Keratinocyte (primary cell): ENCODE results near the gene TOM1L2. TPM values are rescaled to one million over a fixed set of nuclear protein-coding genes. Genes with fewer than 3 reads are reported as not detected.

Experiments
- DNase-seq: peaks from one replicate; pipeline ENCODE4 v3.0.0-alpha.2; 2011; ENCODE audit warnings: low read depth, missing footprints, low spot score
- FAIRE-seq: peaks from 2 replicates; lab custom pipeline; 2011; peaks lifted over from hg19 to GRCh38; lab: Jason Lieb, UNC
- H2AFZ ChIP-seq: 2 replicates; pipeline ENCODE4 v1.6.0; 2012; ENCODE audit warnings: low read length, control low read depth, inconsistent platforms; ENCODE audit not compliant: control insufficient read depth
- H3K27ac ChIP-seq: 2 replicates; pipeline ENCODE4 v1.5.1; 2011; ENCODE audit warnings: low read length; ENCODE audit not compliant: control insufficient read depth, insufficient read depth
- H3K27me3 ChIP-seq: 3 replicates; pipeline ENCODE4 v1.6.0; 2011; ENCODE audit warnings: low read length; ENCODE audit not compliant: control insufficient read depth, insufficient read depth; ENCODE audit errors: extremely low read depth
- H3K36me3 ChIP-seq, 2 experiments: 2 replicates in 1 of 2; 3 replicates in 1 of 2; pipeline ENCODE4 v1.5.1; 2011; ENCODE audit warnings: low read length in 2 of 2, mild to moderate bottlenecking in 1 of 2; ENCODE audit not compliant: control insufficient read depth in 2 of 2, insufficient read depth in 2 of 2; ENCODE audit errors: extremely low read depth in 1 of 2
- H3K4me1 ChIP-seq: 3 replicates; pipeline ENCODE4 v1.5.1; 2011; ENCODE audit warnings: low read length; ENCODE audit not compliant: control insufficient read depth, insufficient read depth; ENCODE audit errors: extremely low read depth
- H3K4me2 ChIP-seq: 3 replicates; pipeline ENCODE4 v1.6.0; 2011; ENCODE audit warnings: low read depth, low read length; ENCODE audit not compliant: control insufficient read depth, insufficient read depth; ENCODE audit errors: extremely low read depth
- H3K4me3 ChIP-seq, 3 experiments: fragments of 200-600 bp in 1 of 3; sonication (generic) in 1 of 3; 2 replicates in 2 of 3; 3 replicates in 1 of 3; pipeline ENCODE4 v1.5.1; 2011 to 2016; ENCODE audit warnings: low read length in 3 of 3, mild to moderate bottlenecking in 3 of 3, control low read depth in 2 of 3, inconsistent platforms in 1 of 3, low read depth in 1 of 3, mixed read lengths in 1 of 3, mixed run types in 1 of 3, moderate library complexity in 1 of 3; ENCODE audit not compliant: control insufficient read depth in 2 of 3, insufficient read depth in 2 of 3; ENCODE audit errors: extremely low read depth in 1 of 3
- H3K79me2 ChIP-seq: 2 replicates; pipeline ENCODE4 v1.6.0; 2012; ENCODE audit warnings: low read length; ENCODE audit not compliant: control insufficient read depth, insufficient read depth
- H3K9ac ChIP-seq: 3 replicates; pipeline ENCODE4 v1.6.0; 2011; ENCODE audit warnings: low read length; ENCODE audit not compliant: control insufficient read depth, insufficient read depth; ENCODE audit errors: extremely low read depth
- H3K9me1 ChIP-seq: 3 replicates; pipeline ENCODE4 v1.6.0; 2011; ENCODE audit warnings: low read length; ENCODE audit not compliant: control insufficient read depth, insufficient read depth; ENCODE audit errors: extremely low read depth
- H3K9me3 ChIP-seq: 2 replicates; pipeline ENCODE4 v1.5.1; 2012; ENCODE audit warnings: low read depth, low read length; ENCODE audit not compliant: control insufficient read depth
- H4K20me1 ChIP-seq: 3 replicates; pipeline ENCODE4 v1.6.0; 2011; ENCODE audit warnings: low read length; ENCODE audit not compliant: control insufficient read depth, insufficient read depth; ENCODE audit errors: extremely low read depth
- EZH2 ChIP-seq: IDR thresholded peaks from one replicate; pipeline ENCODE4 v1.6.1; 2012; ENCODE audit warnings: inconsistent platforms, mild to moderate bottlenecking, low read length, moderate library complexity
- dilution Hi-C: fragments of 300-500 bp; cut with MboI; formaldehyde crosslinking; loops from one replicate; pipeline ENCODE4 v1.7.0; 2020; ENCODE audit warnings: low sequenced_read_pairs; ENCODE audit not compliant: extremely low pct_ligation_motif_present
- polyA plus RNA-seq, 5 experiments: library from polyadenylated mRNA; depleted of rRNA in 3 of 5; stranded (reverse) in 3 of 5; stranded (forward) in 1 of 5; unstranded in 1 of 5; fragments of >200 nt; gene quantifications; 1 replicate in 1 of 5; 2 replicates in 3 of 5; 3 replicates in 1 of 5; pipeline versions ENCODE4 v1.2.1 to v1.2.3, GENCODE V29; 2011 to 2012; ENCODE audit warnings: missing spikeins in 2 of 5, low read depth in 1 of 5, low replicate concordance in 1 of 5
- TF ChIP-seq, protein P1 (sequence below), 3 experiments: IDR thresholded peaks in 1 of 3; conservative IDR thresholded peaks in 1 of 3; optimal IDR thresholded peaks in 1 of 3; 2 replicates in 2 of 3; 3 replicates in 1 of 3; pipeline versions ENCODE3 to v1.5.1; 2011; ENCODE audit warnings: low read length in 3 of 3, mild to moderate bottlenecking in 3 of 3, moderate library complexity in 2 of 3, control low read depth in 1 of 3, inconsistent platforms in 1 of 3; ENCODE audit not compliant: insufficient read depth in 2 of 3; ENCODE audit errors: extremely low read depth in 1 of 3

Gene TOM1L2
- polyA plus RNA-seq, 1 donor (not counting 4 experiments of a cell fraction or from before 2014, with no cell fraction given): 36.3 TPM

- H3K36me3 ChIP-seq: peaks cover 8 to 10% of the 10 kb centered on the region in 2 experiments
- dilution Hi-C loops: no loop called here
These were observed 126.2 kb downstream of the TOM1L2 start for GRCh38 chr17:17846003-17846402.

GRCh38 chr17:17845046-17845775, 127.0 kb downstream of the TOM1L2 start:
- DNase-seq (no peak), FAIRE-seq (no peak)
- peaks cover 4 to 6% of the 10 kb centered on the region in 2 experiments for H3K36me3 ChIP-seq
- H3K4me1 ChIP-seq: peaks cover 36% of the 10 kb centered on the region
- H3K79me2 ChIP-seq: no peaks in the 10 kb centered on the region
- H3K27me3 ChIP-seq: no peaks in the 10 kb centered on the region
- no peak overlapping the region for H2AFZ ChIP-seq
- no peaks in the 10 kb centered on the region for H3K9me3 ChIP-seq
- TF ChIP-seq, protein P1, sequence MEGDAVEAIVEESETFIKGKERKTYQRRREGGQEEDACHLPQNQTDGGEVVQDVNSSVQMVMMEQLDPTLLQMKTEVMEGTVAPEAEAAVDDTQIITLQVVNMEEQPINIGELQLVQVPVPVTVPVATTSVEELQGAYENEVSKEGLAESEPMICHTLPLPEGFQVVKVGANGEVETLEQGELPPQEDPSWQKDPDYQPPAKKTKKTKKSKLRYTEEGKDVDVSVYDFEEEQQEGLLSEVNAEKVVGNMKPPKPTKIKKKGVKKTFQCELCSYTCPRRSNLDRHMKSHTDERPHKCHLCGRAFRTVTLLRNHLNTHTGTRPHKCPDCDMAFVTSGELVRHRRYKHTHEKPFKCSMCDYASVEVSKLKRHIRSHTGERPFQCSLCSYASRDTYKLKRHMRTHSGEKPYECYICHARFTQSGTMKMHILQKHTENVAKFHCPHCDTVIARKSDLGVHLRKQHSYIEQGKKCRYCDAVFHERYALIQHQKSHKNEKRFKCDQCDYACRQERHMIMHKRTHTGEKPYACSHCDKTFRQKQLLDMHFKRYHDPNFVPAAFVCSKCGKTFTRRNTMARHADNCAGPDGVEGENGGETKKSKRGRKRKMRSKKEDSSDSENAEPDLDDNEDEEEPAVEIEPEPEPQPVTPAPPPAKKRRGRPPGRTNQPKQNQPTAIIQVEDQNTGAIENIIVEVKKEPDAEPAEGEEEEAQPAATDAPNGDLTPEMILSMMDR (optimal IDR thresholded peaks at IDR 0.05 in 1 of 3, IDR thresholded peaks at IDR 0.05 in 1 of 3, conservative IDR thresholded peaks at IDR 0.05 in 1 of 3; ENCODE audit: extremely low read depth in 1 of 3, insufficient read depth in 2 of 3, low read length in 3 of 3): no peak
- TF ChIP-seq EZH2: no peak
- no peaks in the 10 kb centered on the region for H3K9me1 ChIP-seq
- dilution Hi-C loops: no loop called here
- H4K20me1 ChIP-seq: no peaks in the 10 kb centered on the region
- H3K4me3 ChIP-seq: no peak overlapping the region
- H3K9ac ChIP-seq: no peak overlapping the region
- no peak overlapping the region for H3K27ac ChIP-seq
- H3K4me2 ChIP-seq: no peak overlapping the region

More at GRCh38 chr17:17846003-17846402, 126.2 kb downstream of the TOM1L2 start:
- no peak overlapping the region for H3K4me2 ChIP-seq
- DNase-seq: no peak
- no peak overlapping the region for H3K4me3 ChIP-seq
- no peaks in the 10 kb centered on the region for H3K9me1 ChIP-seq
- no peaks in the 10 kb centered on the region for H3K79me2 ChIP-seq
- no peak overlapping the region for H3K9ac ChIP-seq
- peaks cover 32% of the 10 kb centered on the region for H3K4me1 ChIP-seq
- no peak overlapping the region for H3K27ac ChIP-seq
- H2AFZ ChIP-seq: no peak overlapping the region
- no peak for FAIRE-seq
- H3K9me3 ChIP-seq: no peaks in the 10 kb centered on the region
- no peaks in the 10 kb centered on the region for H4K20me1 ChIP-seq
- TF ChIP-seq, protein P1 (optimal IDR thresholded peaks at IDR 0.05 in 1 of 3, IDR thresholded peaks at IDR 0.05 in 1 of 3, conservative IDR thresholded peaks at IDR 0.05 in 1 of 3; ENCODE audit: extremely low read depth in 1 of 3, insufficient read depth in 2 of 3, low read length in 3 of 3): no peak
- no peak for TF ChIP-seq EZH2
- H3K27me3 ChIP-seq: no peaks in the 10 kb centered on the region
